Panc1 (cell line): Measurements from ENCODE around the gene HNF1B.

Experiments
- CTCF ChIP-seq: fragments of 450-650 bp; IDR thresholded peaks from 2 replicates; pipeline ENCODE4 v1.5.1; 2017; ENCODE audit warnings: mild to moderate bottlenecking
- POLR2AphosphoS5 ChIP-seq: IDR thresholded peaks from 2 replicates; pipeline ENCODE4 v1.6.1; 2012; ENCODE audit warnings: mild to moderate bottlenecking, low read depth, low read length, moderate library complexity
- REST ChIP-seq, 2 experiments: IDR thresholded peaks; 2 replicates each; pipeline ENCODE4 v1.6.1; 2011 to 2012; ENCODE audit warnings: low read depth in 2 of 2, control low read depth in 1 of 2, low read length in 1 of 2, mild to moderate bottlenecking in 1 of 2, moderate library complexity in 1 of 2; ENCODE audit not compliant: insufficient read depth in 1 of 2
- SIN3A ChIP-seq: IDR thresholded peaks from 2 replicates; pipeline ENCODE4 v1.6.1; 2012; ENCODE audit warnings: low read depth, mild to moderate bottlenecking, low read length, moderate library complexity, borderline replicate concordance; ENCODE audit not compliant: insufficient read depth
- TCF7L2 ChIP-seq: IDR thresholded peaks from 2 replicates; pipeline ENCODE4 v1.6.1; 2011; ENCODE audit warnings: mild to moderate bottlenecking, low read depth, low read length, inconsistent platforms

- no peak for TF ChIP-seq CTCF
- TF ChIP-seq POLR2AphosphoS5 = peak; percentile 56; the same call in 1 of the 2 replicates
- TF ChIP-seq REST (IDR thresholded peaks at IDR 0.05; ENCODE audit: insufficient read depth in 1 of 2, low read depth in 2 of 2, low read length in 1 of 2) = no peak
- no peak for TF ChIP-seq TCF7L2
- no peak for TF ChIP-seq SIN3A
These were observed 101.6 kb downstream of the HNF1B start, which contains the start of gene DDX52 for GRCh38 chr17:37643118-37643766.
